ENCODE measurements around the gene BCAS1. TPM values are rescaled to one million over a fixed set of nuclear protein-coding genes. Genes with fewer than 3 reads are reported as not detected.

Gene BCAS1
- total and polyA plus RNA-seq, 2 donors from 2014 or later, result 1.1 to 4.8 TPM

DNA sequence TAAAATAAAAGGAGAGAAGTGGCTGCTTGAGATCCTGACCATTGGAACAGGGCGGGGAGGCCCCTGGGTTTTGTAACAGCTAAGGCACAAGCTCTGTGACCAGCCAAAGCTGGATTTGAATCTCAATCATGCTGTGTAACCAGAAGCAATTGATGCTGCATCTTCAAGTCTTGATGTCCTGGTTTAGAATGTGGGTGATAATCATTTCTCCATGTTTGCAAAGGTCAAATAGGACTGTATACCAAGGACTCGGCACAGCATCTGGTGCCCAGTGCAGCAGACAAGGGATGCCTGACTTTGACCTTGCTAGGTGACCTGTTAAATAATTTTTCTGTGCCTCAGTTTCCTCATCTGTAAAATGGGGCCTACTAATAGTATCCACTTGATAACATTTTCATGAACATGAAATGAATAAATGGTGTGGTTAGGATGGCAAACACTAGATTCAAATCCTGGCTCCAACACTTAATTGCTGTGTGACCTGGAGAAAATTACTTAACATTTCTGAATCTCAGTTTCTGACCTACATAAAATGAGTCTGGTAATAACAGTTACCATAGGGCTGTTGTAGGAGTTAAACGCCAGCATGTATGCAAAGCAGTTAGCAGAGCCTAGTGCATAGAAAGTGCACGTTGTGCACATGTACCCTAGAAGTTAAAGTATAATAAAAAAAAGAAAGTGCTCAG, 46.3 kb upstream of the BCAS1 start:
- no peak overlapping the region for H3K9ac ChIP-seq (ENCODE audit: low read length in 3 of 3)
- peak overlapping the region in 1 of 2 donors; percentile 33 for H3K27ac ChIP-seq (ENCODE audit: low read depth in 2 of 2, low read length in 2 of 2)
- no peaks in the 10 kb centered on the region for H3K36me3 ChIP-seq (ENCODE audit: control insufficient read depth in 2 of 3, insufficient read depth in 3 of 3, low read length in 3 of 3)
- H3K4me3 ChIP-seq (ENCODE audit: low read length in 3 of 3), result no peak overlapping the region
- FAIRE-seq, result no peak
- TF ChIP-seq, protein P1, sequence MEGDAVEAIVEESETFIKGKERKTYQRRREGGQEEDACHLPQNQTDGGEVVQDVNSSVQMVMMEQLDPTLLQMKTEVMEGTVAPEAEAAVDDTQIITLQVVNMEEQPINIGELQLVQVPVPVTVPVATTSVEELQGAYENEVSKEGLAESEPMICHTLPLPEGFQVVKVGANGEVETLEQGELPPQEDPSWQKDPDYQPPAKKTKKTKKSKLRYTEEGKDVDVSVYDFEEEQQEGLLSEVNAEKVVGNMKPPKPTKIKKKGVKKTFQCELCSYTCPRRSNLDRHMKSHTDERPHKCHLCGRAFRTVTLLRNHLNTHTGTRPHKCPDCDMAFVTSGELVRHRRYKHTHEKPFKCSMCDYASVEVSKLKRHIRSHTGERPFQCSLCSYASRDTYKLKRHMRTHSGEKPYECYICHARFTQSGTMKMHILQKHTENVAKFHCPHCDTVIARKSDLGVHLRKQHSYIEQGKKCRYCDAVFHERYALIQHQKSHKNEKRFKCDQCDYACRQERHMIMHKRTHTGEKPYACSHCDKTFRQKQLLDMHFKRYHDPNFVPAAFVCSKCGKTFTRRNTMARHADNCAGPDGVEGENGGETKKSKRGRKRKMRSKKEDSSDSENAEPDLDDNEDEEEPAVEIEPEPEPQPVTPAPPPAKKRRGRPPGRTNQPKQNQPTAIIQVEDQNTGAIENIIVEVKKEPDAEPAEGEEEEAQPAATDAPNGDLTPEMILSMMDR (IDR thresholded peaks at IDR 0.05; ENCODE audit: borderline replicate concordance, extremely low read depth, insufficient read depth), result no peak
- no peaks in the 10 kb centered on the region for H3K9me3 ChIP-seq (ENCODE audit: control insufficient read depth in 2 of 3, insufficient read depth in 1 of 3, low read length in 3 of 3)
- DNase-seq, result no peak
- H3K4me1 ChIP-seq (ENCODE audit: control insufficient read depth in 2 of 3, insufficient read depth in 2 of 3, low read depth in 1 of 3, low read length in 3 of 3), result peaks cover 0 to 15% (median 2%) of the 10 kb centered on the region in 3 donors
- intact Hi-C loops (cut with DNase I), result no loop called here
- H3K27me3 ChIP-seq (ENCODE audit: control insufficient read depth, insufficient read depth, low read length), result no peaks in the 10 kb centered on the region

DNA sequence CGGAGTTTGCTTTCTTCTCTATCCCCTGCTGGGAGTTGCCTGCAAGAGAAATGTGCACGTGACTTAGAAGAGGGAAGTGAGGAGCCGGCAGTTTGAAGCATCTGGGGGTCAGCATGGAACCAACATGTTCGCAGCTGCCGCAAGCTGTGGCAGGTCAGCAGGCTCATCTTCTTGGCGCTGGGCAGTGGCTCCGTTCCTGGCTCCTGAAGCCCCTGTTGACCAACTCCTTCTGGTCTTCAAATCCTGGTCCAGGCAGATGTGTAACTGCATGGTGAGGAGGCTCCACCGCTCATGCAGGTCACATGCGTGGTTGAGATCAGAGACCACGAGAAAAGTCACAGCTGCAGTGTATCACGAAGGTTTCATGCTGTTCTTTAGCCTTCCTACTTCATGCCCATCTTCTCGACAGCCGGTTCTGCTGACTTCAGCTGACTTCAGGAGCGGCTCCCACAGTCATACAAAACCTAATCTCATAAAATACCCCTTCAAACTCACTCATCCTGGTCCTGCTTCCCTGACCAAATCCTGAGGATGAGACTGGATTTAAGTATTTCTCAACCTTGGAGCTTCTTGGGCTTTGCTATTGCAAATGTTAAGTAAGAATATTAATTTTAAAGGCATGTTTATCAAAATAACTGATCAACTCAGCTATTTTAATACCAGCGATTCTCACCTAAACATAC, 44.9 kb upstream of the BCAS1 start:
- H3K9me3 ChIP-seq (ENCODE audit: control insufficient read depth in 2 of 3, insufficient read depth in 1 of 3, low read length in 3 of 3), result no peaks in the 10 kb centered on the region
- H3K27me3 ChIP-seq (ENCODE audit: control insufficient read depth, insufficient read depth, low read length), result no peaks in the 10 kb centered on the region
- DNase-seq (peak in 1 of 5 donors; percentile 10), FAIRE-seq (no peak)
- peaks cover 0 to 7% (median 2%) of the 10 kb centered on the region in 3 donors for H3K4me1 ChIP-seq (ENCODE audit: control insufficient read depth in 2 of 3, insufficient read depth in 2 of 3, low read depth in 1 of 3, low read length in 3 of 3)
- TF ChIP-seq, protein P1 (IDR thresholded peaks at IDR 0.05; ENCODE audit: borderline replicate concordance, extremely low read depth, insufficient read depth), result no peak
- H3K36me3 ChIP-seq (ENCODE audit: control insufficient read depth in 2 of 3, insufficient read depth in 3 of 3, low read length in 3 of 3), result no peaks in the 10 kb centered on the region
- no peak overlapping the region for H3K9ac ChIP-seq (ENCODE audit: low read length in 3 of 3)
- no peak overlapping the region for H3K4me3 ChIP-seq (ENCODE audit: low read length in 3 of 3)
- H3K27ac ChIP-seq (ENCODE audit: low read depth in 2 of 2, low read length in 2 of 2), result peak overlapping the region in 1 of 2 donors; percentile 67
- intact Hi-C loops (cut with DNase I), result no loop called here

DNA sequence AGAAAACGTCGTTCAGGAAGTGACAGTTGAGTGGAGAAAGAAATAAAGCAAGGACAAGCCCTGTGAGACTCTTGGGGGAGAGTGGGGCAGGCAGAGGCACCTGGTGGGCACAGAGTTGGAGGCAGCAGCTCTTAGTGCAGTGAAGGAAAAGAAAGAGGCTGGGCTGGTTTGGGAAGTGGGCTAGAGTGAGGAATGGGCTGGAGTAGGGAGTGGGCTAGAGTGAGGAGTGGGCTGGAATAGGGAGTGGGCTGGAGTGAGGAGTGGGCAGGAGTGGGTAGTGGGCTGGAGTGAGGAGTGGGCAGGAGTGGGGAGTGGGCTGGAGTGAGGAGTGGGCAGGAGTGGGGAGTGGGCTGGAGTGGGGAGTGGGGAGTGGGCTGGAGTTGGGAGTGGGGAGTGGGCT, 43.7 kb upstream of the BCAS1 start:
- Histone ChIP-seq H3K9ac (ENCODE audit: low read length in 3 of 3) (no peak overlapping the region), H3K27me3 (ENCODE audit: control insufficient read depth, insufficient read depth, low read length) (no peaks in the 10 kb centered on the region), H3K27ac (ENCODE audit: low read depth in 2 of 2, low read length in 2 of 2) (no peak overlapping the region), H3K36me3 (ENCODE audit: control insufficient read depth in 2 of 3, insufficient read depth in 3 of 3, low read length in 3 of 3) (no peaks in the 10 kb centered on the region), H3K4me3 (ENCODE audit: low read length in 3 of 3) (no peak overlapping the region), H3K9me3 (ENCODE audit: control insufficient read depth in 2 of 3, insufficient read depth in 1 of 3, low read length in 3 of 3) (no peaks in the 10 kb centered on the region), H3K4me1 (ENCODE audit: control insufficient read depth in 2 of 3, insufficient read depth in 2 of 3, low read depth in 1 of 3, low read length in 3 of 3) (peaks cover 0 to 7% (median 2%) of the 10 kb centered on the region in 3 donors)
- TF ChIP-seq, protein P1 (IDR thresholded peaks at IDR 0.05; ENCODE audit: borderline replicate concordance, extremely low read depth, insufficient read depth), result no peak
- DNase-seq (no peak), FAIRE-seq (no peak)
- intact Hi-C loops (cut with DNase I), result no loop called here
